SK-MEL-5 (cell line): ENCODE results near the gene OSGIN1. TPM values are rescaled to one million over a fixed set of nuclear protein-coding genes. Genes with fewer than 3 reads are reported as not detected.
A peak's percentile ranks its signal among the peaks of the same experiment; 100 is the strongest.
"Not testable (repeated sequence)": the region's sequence is repeated elsewhere in the genome, so short reads cannot be mapped to it uniquely, and the experiment has no call there.

Source experiments
- DNase-seq: peaks from one replicate; pipeline ENCODE4 v3.0.0-alpha.2; 2016; ENCODE audit warnings: low read depth, low spot score
- in situ Hi-C: cut with HindIII; loops from 2 replicates; pipeline ENCODE4 v1.10.0; 2016; ENCODE audit warnings: low sequenced_read_pairs, high pct_unique_total_duplicates, low pct_unique_long_range_greater_than_20kb
- total RNA-seq: library from RNA; depleted of rRNA; stranded (reverse); fragments of >200 nt; shearing (Covaris generic); gene quantifications from 2 replicates; pipeline ENCODE4 v1.2.3, GENCODE V29; 2014

OSGIN1 gene
- total RNA-seq, 1 experiment from 2014 or later: 88.5 TPM

- no peak for DNase-seq
- in situ Hi-C loops: no loop called here
Measured at GRCh38 chr16:83949724-83950001, 3.4 kb upstream of the OSGIN1 start.

DNA sequence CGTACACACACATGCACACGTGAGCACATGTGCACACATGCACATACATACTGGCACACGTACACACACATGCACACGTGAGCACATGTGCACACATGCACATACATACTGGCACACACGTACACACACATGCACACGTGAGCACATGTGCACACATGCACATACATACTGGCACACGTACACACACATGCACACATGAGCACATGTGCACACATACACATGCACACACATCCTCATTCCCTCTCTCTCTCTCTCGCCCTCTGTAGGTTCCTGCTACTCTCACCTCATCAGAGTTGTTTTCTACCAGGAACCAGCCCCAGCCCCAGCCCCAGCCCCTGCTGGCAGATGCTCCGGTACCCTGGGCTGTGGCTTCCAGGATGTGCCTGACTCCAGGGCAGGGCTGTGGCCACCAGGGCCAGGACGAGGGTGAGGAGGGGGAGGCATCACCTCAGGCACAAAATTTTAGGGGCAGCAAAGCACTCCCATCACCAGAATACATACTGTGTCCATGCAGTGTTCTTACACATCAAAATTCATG lies 2.1 kb upstream of the OSGIN1 start:
- in situ Hi-C loops, DNase-seq: not testable (repeated sequence)

DNA sequence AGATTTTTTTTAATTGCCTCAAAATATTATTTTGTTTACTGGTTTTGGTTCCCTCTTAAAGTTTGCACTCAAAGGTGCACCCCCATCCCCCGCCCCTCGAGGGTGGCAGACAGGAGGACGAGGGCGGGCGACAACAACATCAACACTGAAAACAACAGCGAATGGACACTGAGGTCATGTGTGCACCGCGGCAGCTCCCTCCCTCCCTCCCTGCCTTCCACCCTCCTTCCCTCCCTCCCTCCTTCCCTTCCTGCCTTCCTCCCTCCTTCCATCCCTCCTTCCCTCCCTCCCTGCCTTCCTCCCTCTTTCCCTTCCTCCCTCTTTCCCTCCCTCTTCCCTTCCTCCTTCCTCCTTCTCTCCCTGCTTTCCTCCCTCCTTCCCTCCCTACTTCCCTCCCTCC lies 1.5 kb upstream of the OSGIN1 start:
- DNase-seq: no peak
- in situ Hi-C loops: no loop called here

DNA sequence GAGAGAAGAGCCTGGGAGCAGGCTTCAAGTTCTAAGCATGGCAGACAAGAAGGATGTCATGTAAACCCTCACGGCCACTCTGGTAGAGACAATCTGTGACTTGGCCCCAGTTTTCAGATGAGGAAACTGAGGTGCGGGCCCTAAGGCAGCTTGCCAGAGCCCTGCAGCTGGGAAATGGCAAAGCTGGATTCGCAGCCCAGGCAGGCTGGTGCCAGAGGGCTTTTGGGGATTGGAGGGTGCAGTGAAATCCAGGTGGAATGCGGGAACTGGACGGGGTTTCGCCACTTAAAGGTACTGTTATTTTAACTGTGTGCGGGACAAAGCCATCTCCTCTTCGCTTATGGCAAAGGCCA lies 477 bp upstream of the OSGIN1 start:
- no peak for DNase-seq
- in situ Hi-C loops: no loop called here

- DNase-seq: peak; percentile 54
- in situ Hi-C loops: no loop called here
Measured at GRCh38 chr16:83953796-83954576, 946 bp downstream of the OSGIN1 start.

DNA sequence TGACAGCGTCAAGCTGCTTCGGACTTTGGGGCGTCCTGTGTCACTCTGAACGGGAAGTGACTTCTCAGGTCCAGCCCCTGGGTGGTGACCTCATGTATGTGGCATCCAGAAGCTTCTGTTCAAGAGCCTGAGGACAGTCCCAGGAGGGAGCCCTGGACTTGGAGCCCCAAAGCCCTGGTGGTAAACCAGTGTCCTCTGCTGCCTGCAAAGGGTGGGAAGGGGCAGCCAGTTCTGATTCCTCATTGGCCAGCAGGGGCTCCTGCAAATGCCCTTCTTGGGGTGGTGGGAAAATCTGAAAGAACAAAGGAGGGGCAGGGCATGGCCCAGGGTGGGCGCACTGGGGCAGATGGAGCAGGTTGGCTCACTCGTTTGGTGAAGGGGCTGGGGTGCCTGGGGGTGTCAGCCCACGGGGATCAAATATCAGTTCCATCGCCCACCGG lies 1.6 kb downstream of the OSGIN1 start:
- no peak for DNase-seq

GRCh38 chr16:83955218-83956130 lies 2.4 kb downstream of the OSGIN1 start:
- DNase-seq: no peak
- in situ Hi-C loops: no loop called here

More for the DNA sequence above, 1.6 kb downstream of the OSGIN1 start:
- in situ Hi-C loops: no loop called here

DNA sequence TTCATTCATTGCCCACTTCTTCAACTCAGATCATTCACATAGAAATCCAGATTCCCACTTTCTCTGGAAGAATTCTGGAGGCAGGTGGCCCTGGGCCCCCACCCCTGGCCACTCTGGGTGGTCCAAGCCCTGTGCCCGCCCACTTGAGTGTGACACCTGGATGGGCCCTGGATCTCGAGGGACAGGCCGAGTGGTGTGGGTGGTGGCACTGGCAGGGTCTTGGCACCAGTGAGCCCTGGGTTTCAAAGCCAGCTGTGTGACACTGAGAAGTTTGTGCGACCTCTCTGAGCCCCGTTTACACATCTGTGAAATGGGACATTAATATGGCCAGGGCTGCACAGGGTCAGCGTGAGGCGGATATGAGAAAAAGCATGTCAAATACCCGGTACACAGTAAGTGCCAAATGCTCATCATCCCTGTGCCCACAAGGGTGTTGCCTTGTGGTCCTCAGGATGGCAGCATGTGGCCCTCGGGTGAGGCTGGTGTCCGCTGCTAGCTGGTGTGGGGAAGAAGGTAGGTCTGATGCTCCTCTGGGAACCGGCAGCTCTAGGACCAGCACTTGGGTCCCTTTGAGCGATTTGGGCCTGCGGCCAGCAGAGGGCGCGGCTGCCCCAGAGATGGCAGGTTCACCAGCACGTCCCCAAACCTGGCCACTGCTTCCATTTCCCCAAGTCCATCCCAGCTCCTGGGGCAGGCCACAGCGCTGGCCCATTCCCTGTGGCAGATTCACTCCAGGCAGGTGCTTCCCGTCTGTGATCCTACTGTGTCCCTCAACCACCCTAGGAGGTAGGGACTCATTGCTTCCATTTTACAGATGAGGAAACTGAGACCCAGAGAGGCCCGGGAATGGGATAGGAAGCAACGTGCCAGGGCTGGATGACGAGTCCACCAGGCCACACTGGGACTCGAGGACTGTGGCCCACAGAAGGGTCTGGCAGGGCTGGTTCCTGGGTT lies 3.6 kb downstream of the OSGIN1 start:
- DNase-seq: peak; percentile 72
- in situ Hi-C loops: no loop called here

- in situ Hi-C loops: no loop called here
Measured at GRCh38 chr16:83957296-83957855, 4.3 kb downstream of the OSGIN1 start.

GRCh38 chr16:83958137-83958845 lies 5.3 kb downstream of the OSGIN1 start:
- no peak for DNase-seq
- in situ Hi-C loops: no loop called here

More at GRCh38 chr16:83957296-83957855, 4.3 kb downstream of the OSGIN1 start:
- DNase-seq: no peak

- DNase-seq: no peak
- in situ Hi-C loops: no loop called here
Measured at GRCh38 chr16:83958846-83959565, 6.0 kb downstream of the OSGIN1 start.

DNA sequence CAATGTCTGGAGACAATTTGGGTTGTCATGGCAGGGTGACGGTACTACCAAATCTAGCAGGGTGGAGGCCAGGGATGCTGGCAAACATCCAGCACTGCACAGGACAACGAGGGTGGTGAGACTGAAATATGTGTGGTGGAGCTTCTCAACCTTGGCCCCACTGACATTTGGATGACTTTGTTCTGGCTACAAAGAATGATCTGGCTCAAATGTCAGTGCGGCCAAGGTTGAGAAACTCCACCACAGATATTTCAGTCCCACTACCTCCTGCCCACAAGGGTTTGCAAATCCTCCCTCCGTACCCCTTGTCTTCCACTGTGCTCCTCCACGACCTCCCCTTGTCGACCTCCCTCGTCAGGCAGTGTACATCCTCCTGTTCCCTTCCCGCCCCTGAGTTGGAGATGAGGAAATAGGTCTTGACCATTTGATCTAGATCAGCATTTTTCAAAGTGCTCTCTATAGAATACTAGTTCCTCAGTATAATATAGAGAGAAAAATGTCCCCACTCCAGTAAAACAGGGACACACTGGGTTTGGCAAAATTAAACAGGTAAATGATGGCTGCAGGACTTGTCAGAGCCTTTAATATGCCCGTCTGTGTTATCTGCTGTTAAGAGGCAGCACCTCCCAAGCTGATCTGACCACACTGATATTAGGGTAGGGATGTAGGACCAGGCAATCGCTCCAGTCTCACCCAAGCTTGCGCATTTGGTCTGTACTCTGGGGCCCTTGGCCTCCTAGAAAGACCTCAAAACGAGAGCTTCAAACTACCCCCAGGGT lies 6.8 kb downstream of the OSGIN1 start:
- no peak for DNase-seq
- in situ Hi-C loops: no loop called here

DNA sequence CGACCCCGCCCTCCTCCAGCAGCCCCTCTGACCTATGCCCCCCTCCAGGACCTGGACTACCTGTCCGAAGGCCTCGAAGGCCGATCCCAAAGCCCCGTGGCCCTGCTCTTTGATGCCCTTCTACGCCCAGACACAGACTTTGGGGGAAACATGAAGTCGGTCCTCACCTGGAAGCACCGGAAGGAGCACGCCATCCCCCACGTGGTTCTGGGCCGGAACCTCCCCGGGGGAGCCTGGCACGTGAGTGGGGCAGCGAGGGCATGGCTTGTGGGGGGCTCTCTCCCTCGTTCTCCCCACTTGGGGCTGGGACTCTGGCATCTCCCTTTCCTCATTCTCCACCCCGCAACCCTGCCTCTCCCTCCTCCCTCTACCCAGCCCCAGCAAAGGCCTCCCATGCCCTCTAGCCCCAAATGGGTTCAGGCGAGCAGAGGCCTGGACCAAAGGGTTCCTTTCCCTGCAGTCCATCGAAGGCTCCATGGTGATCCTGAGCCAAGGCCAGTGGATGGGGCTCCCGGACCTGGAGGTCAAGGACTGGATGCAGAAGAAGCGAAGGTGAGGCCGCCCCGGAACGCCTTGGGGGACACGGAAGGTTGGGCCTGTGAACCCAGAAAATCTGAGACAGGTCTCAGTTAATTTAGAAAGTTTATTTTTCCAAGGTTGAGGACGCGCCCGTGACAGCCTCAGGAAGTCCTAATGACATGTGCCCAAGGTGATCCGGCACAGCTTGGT lies 7.6 kb downstream of the OSGIN1 start:
- DNase-seq: no peak
- in situ Hi-C loops: no loop called here

GRCh38 chr16:83961591-83961990 lies 8.6 kb downstream of the OSGIN1 start:
- in situ Hi-C loops: no loop called here
- DNase-seq: no peak
